ENCODE data around the gene DOK1.

GRCh38 chr2:74531666-74532065 is 22.9 kb upstream of the DOK1 start:
- TF ChIP-seq CTCF (IDR thresholded peaks at IDR 0.05): no peak
- no peak for TF ChIP-seq POLR2A (IDR thresholded peaks at IDR 0.05)

Measured in Peyer's patch (tissue), 4 donors.